OCI-LY3 (cell line): ENCODE measurements around the gene TRUB2.

Experiments
- H2AFZ ChIP-seq: fragments of 200-600, 300-600 bp; shearing (Covaris generic); 2 replicates; pipeline ENCODE4 v1.6.0; 2014; ENCODE audit warnings: antibody characterized with exemption, low read depth, low read length
- H3K27ac ChIP-seq: fragments of 200-600, 300-600 bp; sonication (generic); 2 replicates; pipeline ENCODE4 v1.5.1; 2014; ENCODE audit warnings: mild to moderate bottlenecking, low read length, moderate library complexity, mixed read lengths
- H3K27me3 ChIP-seq: fragments of 200-600, 300-600 bp; sonication (generic); 2 replicates; pipeline ENCODE4 v1.6.1; 2014; ENCODE audit warnings: low read depth, low read length, mixed read lengths
- H3K36me3 ChIP-seq: fragments of 200-600, 300-600 bp; sonication (generic); replicated peaks from 2 replicates; pipeline ENCODE3; 2014; ENCODE audit warnings: low read depth, low read length, mixed read lengths
- H3K4me1 ChIP-seq: fragments of 300-600, 200-600 bp; sonication (generic); 2 replicates; pipeline ENCODE4 v1.6.1; 2014; ENCODE audit warnings: low read length, mixed read lengths
- H3K4me2 ChIP-seq: fragments of 200-600, 300-600 bp; sonication (generic); 2 replicates; pipeline ENCODE4 v1.6.1; 2014; ENCODE audit warnings: low read length, mixed read lengths
- H3K4me3 ChIP-seq: fragments of 300-600, 200-600 bp; sonication (generic); 2 replicates; pipeline ENCODE4 v1.5.1; 2014; ENCODE audit warnings: antibody characterized with exemption, mild to moderate bottlenecking, low read length, moderate library complexity
- H3K79me2 ChIP-seq: fragments of 300-600, 200-600 bp; shearing (Covaris generic); 2 replicates; pipeline ENCODE4 v1.6.1; 2014; ENCODE audit warnings: mild to moderate bottlenecking, low read length, mixed read lengths
- H3K9ac ChIP-seq: fragments of 300-600, 200-600 bp; shearing (Covaris generic); 2 replicates; pipeline ENCODE4 v1.6.0; 2014; ENCODE audit warnings: mild to moderate bottlenecking, low read length, moderate library complexity
- H3K9me3 ChIP-seq: fragments of 200-600, 300-600 bp; shearing (Covaris generic); 2 replicates; pipeline ENCODE4 v1.6.1; 2014; ENCODE audit warnings: low read length, mixed read lengths; ENCODE audit not compliant: insufficient read depth
- H4K20me1 ChIP-seq: fragments of 200-600, 300-600 bp; sonication (generic); 2 replicates; pipeline ENCODE4 v1.6.1; 2016; ENCODE audit warnings: low read length, mixed read lengths; ENCODE audit not compliant: insufficient read depth
- CTCF ChIP-seq: fragments of 200-600, 300-600 bp; sonication (generic); IDR thresholded peaks from 2 replicates; pipeline ENCODE4 v1.5.1; 2014; ENCODE audit warnings: antibody characterized with exemption, low read length, low read depth
- EZH2phosphoT487 ChIP-seq: fragments of 200-600 bp; shearing (Covaris generic); IDR thresholded peaks from 2 replicates; pipeline ENCODE4 v1.6.1; 2018; ENCODE audit warnings: antibody characterized with exemption, mixed run types, low read depth

TRUB2 gene

GRCh38 chr9:128293091-128293490 is 29.2 kb downstream of the TRUB2 start:
- TF ChIP-seq EZH2phosphoT487 (no peak), CTCF (no peak)
- no peak overlapping the region for H3K4me3 ChIP-seq
- H2AFZ ChIP-seq: no peak overlapping the region
- H3K9ac ChIP-seq: no peak overlapping the region
- no peaks in the 10 kb centered on the region for H4K20me1 ChIP-seq
- H3K27me3 ChIP-seq: no peaks in the 10 kb centered on the region
- H3K79me2 ChIP-seq: no peaks in the 10 kb centered on the region
- no peaks in the 10 kb centered on the region for H3K4me1 ChIP-seq
- H3K4me2 ChIP-seq: no peak overlapping the region
- no peaks in the 10 kb centered on the region for H3K36me3 ChIP-seq
- H3K9me3 ChIP-seq: no peaks in the 10 kb centered on the region
- no peak overlapping the region for H3K27ac ChIP-seq

GRCh38 chr9:128292009-128292408 is 30.2 kb downstream of the TRUB2 start:
- H3K4me2 ChIP-seq: no peak overlapping the region
- TF ChIP-seq CTCF (no peak), EZH2phosphoT487 (no peak)
- no peaks in the 10 kb centered on the region for H3K9me3 ChIP-seq
- no peaks in the 10 kb centered on the region for H4K20me1 ChIP-seq
- H3K27me3 ChIP-seq: no peaks in the 10 kb centered on the region
- H2AFZ ChIP-seq: no peak overlapping the region
- no peaks in the 10 kb centered on the region for H3K4me1 ChIP-seq
- no peak overlapping the region for H3K4me3 ChIP-seq
- H3K9ac ChIP-seq: no peak overlapping the region
- no peak overlapping the region for H3K27ac ChIP-seq
- no peaks in the 10 kb centered on the region for H3K79me2 ChIP-seq
- no peaks in the 10 kb centered on the region for H3K36me3 ChIP-seq

- H3K27me3 ChIP-seq: no peaks in the 10 kb centered on the region
- no peak overlapping the region for H2AFZ ChIP-seq
- H3K4me3 ChIP-seq: no peak overlapping the region
- H4K20me1 ChIP-seq: no peaks in the 10 kb centered on the region
- H3K4me1 ChIP-seq: no peaks in the 10 kb centered on the region
- H3K4me2 ChIP-seq: no peak overlapping the region
- no peak overlapping the region for H3K9ac ChIP-seq
- no peaks in the 10 kb centered on the region for H3K9me3 ChIP-seq
- H3K27ac ChIP-seq: no peak overlapping the region
- no peaks in the 10 kb centered on the region for H3K36me3 ChIP-seq
- H3K79me2 ChIP-seq: no peaks in the 10 kb centered on the region
- no peak for TF ChIP-seq CTCF
- no peak for TF ChIP-seq EZH2phosphoT487
These were observed 33.8 kb downstream of the TRUB2 start for GRCh38 chr9:128288273-128289004.

- Histone ChIP-seq H3K9ac (no peak overlapping the region), H3K4me3 (no peak overlapping the region), H3K9me3 (no peaks in the 10 kb centered on the region), H2AFZ (no peak overlapping the region), H3K4me1 (no peaks in the 10 kb centered on the region), H3K27ac (no peak overlapping the region), H3K79me2 (no peaks in the 10 kb centered on the region), H4K20me1 (no peaks in the 10 kb centered on the region), H3K4me2 (no peak overlapping the region), H3K36me3 (no peaks in the 10 kb centered on the region), H3K27me3 (no peaks in the 10 kb centered on the region)
- TF ChIP-seq EZH2phosphoT487: no peak
- TF ChIP-seq CTCF: no peak
These were observed 35.8 kb downstream of the TRUB2 start for GRCh38 chr9:128286440-128286839.
